Measurements from ENCODE around the gene GNPDA2. TPM values are rescaled to one million over a fixed set of nuclear protein-coding genes. Genes with fewer than 3 reads are reported as not detected.

Gene GNPDA2
- total and polyA plus RNA-seq, 4 donors: 8.6 to 28.9 (median 12.1) TPM

DNA sequence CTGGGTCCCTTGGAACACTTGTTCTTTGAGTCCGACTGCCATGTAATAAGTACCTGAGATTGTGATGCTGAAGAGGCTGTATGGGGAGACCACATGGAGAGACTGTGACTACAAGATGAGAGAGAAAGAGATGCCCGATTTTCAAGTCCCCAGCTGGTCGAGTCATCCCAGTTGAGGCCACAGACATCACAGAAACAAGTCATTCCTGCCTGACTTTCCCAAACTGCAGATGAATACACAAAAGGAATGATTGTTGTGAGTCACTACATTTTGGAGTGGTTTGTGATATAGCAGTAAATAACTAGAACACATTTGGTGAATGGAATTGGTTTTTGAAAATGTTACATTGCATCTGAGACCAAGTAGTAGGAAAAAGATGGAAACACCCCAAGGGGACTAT is 66.0 kb downstream of the GNPDA2 start:
- WGBS, 2 donors: 46 to 70% methylated on average over 3 of the region's 3 CpGs
- DNase-seq (no peak), ATAC-seq (ENCODE audit: insufficient read depth, low FRiP score) (no peak)
- Histone ChIP-seq H3K4me3 (no peak overlapping the region), H3K36me3 (ENCODE audit: control insufficient read depth in 4 of 4, insufficient read depth in 4 of 4, low read length in 4 of 4) (no peaks in the 10 kb centered on the region), H3K9me3 (ENCODE audit: control insufficient read depth in 4 of 4, insufficient read depth in 3 of 4, low read length in 3 of 4) (no peaks in the 10 kb centered on the region), H3K9ac (ENCODE audit: insufficient read depth in 1 of 2, low read length in 2 of 2) (no peak overlapping the region), H3K4me1 (ENCODE audit: control insufficient read depth in 5 of 5, insufficient read depth in 5 of 5, low read length in 5 of 5) (no peaks in the 10 kb centered on the region), H3K27ac (ENCODE audit: low read depth in 1 of 2, low read length in 1 of 2) (no peak overlapping the region), H3K27me3 (ENCODE audit: control insufficient read depth in 3 of 3, insufficient read depth in 3 of 3, low read length in 2 of 3) (no peaks in the 10 kb centered on the region)
- TF ChIP-seq, protein P1, sequence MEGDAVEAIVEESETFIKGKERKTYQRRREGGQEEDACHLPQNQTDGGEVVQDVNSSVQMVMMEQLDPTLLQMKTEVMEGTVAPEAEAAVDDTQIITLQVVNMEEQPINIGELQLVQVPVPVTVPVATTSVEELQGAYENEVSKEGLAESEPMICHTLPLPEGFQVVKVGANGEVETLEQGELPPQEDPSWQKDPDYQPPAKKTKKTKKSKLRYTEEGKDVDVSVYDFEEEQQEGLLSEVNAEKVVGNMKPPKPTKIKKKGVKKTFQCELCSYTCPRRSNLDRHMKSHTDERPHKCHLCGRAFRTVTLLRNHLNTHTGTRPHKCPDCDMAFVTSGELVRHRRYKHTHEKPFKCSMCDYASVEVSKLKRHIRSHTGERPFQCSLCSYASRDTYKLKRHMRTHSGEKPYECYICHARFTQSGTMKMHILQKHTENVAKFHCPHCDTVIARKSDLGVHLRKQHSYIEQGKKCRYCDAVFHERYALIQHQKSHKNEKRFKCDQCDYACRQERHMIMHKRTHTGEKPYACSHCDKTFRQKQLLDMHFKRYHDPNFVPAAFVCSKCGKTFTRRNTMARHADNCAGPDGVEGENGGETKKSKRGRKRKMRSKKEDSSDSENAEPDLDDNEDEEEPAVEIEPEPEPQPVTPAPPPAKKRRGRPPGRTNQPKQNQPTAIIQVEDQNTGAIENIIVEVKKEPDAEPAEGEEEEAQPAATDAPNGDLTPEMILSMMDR (IDR thresholded peaks at IDR 0.05; ENCODE audit: control extremely low read depth, extremely low read depth): no peak

DNA sequence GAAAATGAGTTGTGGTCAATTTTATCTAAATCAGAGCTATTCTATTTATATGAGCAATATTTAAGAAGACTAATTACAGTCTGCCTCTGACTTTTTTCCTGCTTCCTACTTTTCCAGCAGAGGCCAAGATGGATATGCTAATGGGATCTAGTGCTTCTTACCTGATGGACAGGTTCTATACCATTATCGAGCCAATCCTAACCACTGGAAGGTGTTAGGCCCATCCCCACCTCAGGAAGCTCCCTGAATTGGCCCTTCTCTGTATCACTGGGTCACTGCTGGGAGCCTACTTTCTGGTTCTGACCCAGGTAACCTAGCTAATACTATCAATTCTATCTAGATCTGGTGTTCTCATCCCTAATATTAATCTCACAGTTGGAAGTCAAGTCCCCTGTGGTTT is 74.4 kb downstream of the GNPDA2 start:
- WGBS, 2 donors: 79 to 83% methylated on average over 1 of the region's 1 CpG
- no peak for ATAC-seq (ENCODE audit: insufficient read depth, low FRiP score)
- H3K4me3 ChIP-seq: no peak overlapping the region
- H3K27ac ChIP-seq (ENCODE audit: low read depth in 1 of 2, low read length in 1 of 2): no peak overlapping the region
- no peaks in the 10 kb centered on the region for H3K36me3 ChIP-seq (ENCODE audit: control insufficient read depth in 4 of 4, insufficient read depth in 4 of 4, low read length in 4 of 4)
- H3K4me1 ChIP-seq (ENCODE audit: control insufficient read depth in 5 of 5, insufficient read depth in 5 of 5, low read length in 5 of 5): no peaks in the 10 kb centered on the region
- no peak for DNase-seq
- TF ChIP-seq, protein P1 (IDR thresholded peaks at IDR 0.05; ENCODE audit: control extremely low read depth, extremely low read depth): no peak
- no peaks in the 10 kb centered on the region for H3K27me3 ChIP-seq (ENCODE audit: control insufficient read depth in 3 of 3, insufficient read depth in 3 of 3, low read length in 2 of 3)
- H3K9ac ChIP-seq (ENCODE audit: insufficient read depth in 1 of 2, low read length in 2 of 2): no peak overlapping the region
- no peaks in the 10 kb centered on the region for H3K9me3 ChIP-seq (ENCODE audit: control insufficient read depth in 4 of 4, insufficient read depth in 3 of 4, low read length in 3 of 4)

Other genes starting within 250 kb of the GNPDA2 start
- not detected for gene YIPF7, start 74.9 kb downstream of the GNPDA2 start, total RNA-seq
- not detected for gene YIPF7, start 74.9 kb downstream of the GNPDA2 start, polyA plus RNA-seq
- 10 to 100 TPM; 20.9 to 27.4 TPM for gene GUF1, start 48.1 kb downstream of the GNPDA2 start, total RNA-seq
- 10 to 100 TPM in 1 of 2 donors, 1 to 10 TPM in 1; 9.2 to 13.4 TPM for gene GUF1, start 48.1 kb downstream of the GNPDA2 start, polyA plus RNA-seq